Keratinocyte (primary cell): ENCODE results near the gene PRXL2B. TPM values are rescaled to one million over a fixed set of nuclear protein-coding genes. Genes with fewer than 3 reads are reported as not detected.

Source experiments
- DNase-seq: peaks from one replicate; pipeline ENCODE4 v3.0.0-alpha.2; 2011; ENCODE audit warnings: low read depth, missing footprints, low spot score
- FAIRE-seq: peaks from 2 replicates; lab custom pipeline; 2011; peaks lifted over from hg19 to GRCh38; lab: Jason Lieb, UNC
- H2AFZ ChIP-seq: 2 replicates; pipeline ENCODE4 v1.6.0; 2012; ENCODE audit warnings: low read length, control low read depth, inconsistent platforms; ENCODE audit not compliant: control insufficient read depth
- H3K27ac ChIP-seq: 2 replicates; pipeline ENCODE4 v1.5.1; 2011; ENCODE audit warnings: low read length; ENCODE audit not compliant: control insufficient read depth, insufficient read depth
- H3K27me3 ChIP-seq: 3 replicates; pipeline ENCODE4 v1.6.0; 2011; ENCODE audit warnings: low read length; ENCODE audit not compliant: control insufficient read depth, insufficient read depth; ENCODE audit errors: extremely low read depth
- H3K36me3 ChIP-seq, 2 experiments: 2 replicates in 1 of 2; 3 replicates in 1 of 2; pipeline ENCODE4 v1.5.1; 2011; ENCODE audit warnings: low read length in 2 of 2, mild to moderate bottlenecking in 1 of 2; ENCODE audit not compliant: control insufficient read depth in 2 of 2, insufficient read depth in 2 of 2; ENCODE audit errors: extremely low read depth in 1 of 2
- H3K4me1 ChIP-seq: 3 replicates; pipeline ENCODE4 v1.5.1; 2011; ENCODE audit warnings: low read length; ENCODE audit not compliant: control insufficient read depth, insufficient read depth; ENCODE audit errors: extremely low read depth
- H3K4me2 ChIP-seq: 3 replicates; pipeline ENCODE4 v1.6.0; 2011; ENCODE audit warnings: low read depth, low read length; ENCODE audit not compliant: control insufficient read depth, insufficient read depth; ENCODE audit errors: extremely low read depth
- H3K4me3 ChIP-seq, 3 experiments: fragments of 200-600 bp in 1 of 3; sonication (generic) in 1 of 3; 2 replicates in 2 of 3; 3 replicates in 1 of 3; pipeline ENCODE4 v1.5.1; 2011 to 2016; ENCODE audit warnings: low read length in 3 of 3, mild to moderate bottlenecking in 3 of 3, control low read depth in 2 of 3, inconsistent platforms in 1 of 3, low read depth in 1 of 3, mixed read lengths in 1 of 3, mixed run types in 1 of 3, moderate library complexity in 1 of 3; ENCODE audit not compliant: control insufficient read depth in 2 of 3, insufficient read depth in 2 of 3; ENCODE audit errors: extremely low read depth in 1 of 3
- H3K79me2 ChIP-seq: 2 replicates; pipeline ENCODE4 v1.6.0; 2012; ENCODE audit warnings: low read length; ENCODE audit not compliant: control insufficient read depth, insufficient read depth
- H3K9ac ChIP-seq: 3 replicates; pipeline ENCODE4 v1.6.0; 2011; ENCODE audit warnings: low read length; ENCODE audit not compliant: control insufficient read depth, insufficient read depth; ENCODE audit errors: extremely low read depth
- H3K9me1 ChIP-seq: 3 replicates; pipeline ENCODE4 v1.6.0; 2011; ENCODE audit warnings: low read length; ENCODE audit not compliant: control insufficient read depth, insufficient read depth; ENCODE audit errors: extremely low read depth
- H3K9me3 ChIP-seq: 2 replicates; pipeline ENCODE4 v1.5.1; 2012; ENCODE audit warnings: low read depth, low read length; ENCODE audit not compliant: control insufficient read depth
- H4K20me1 ChIP-seq: 3 replicates; pipeline ENCODE4 v1.6.0; 2011; ENCODE audit warnings: low read length; ENCODE audit not compliant: control insufficient read depth, insufficient read depth; ENCODE audit errors: extremely low read depth
- CTCF ChIP-seq, 3 experiments: IDR thresholded peaks in 1 of 3; conservative IDR thresholded peaks in 1 of 3; optimal IDR thresholded peaks in 1 of 3; 2 replicates in 2 of 3; 3 replicates in 1 of 3; pipeline versions ENCODE3 to v1.5.1; 2011; ENCODE audit warnings: low read length in 3 of 3, mild to moderate bottlenecking in 3 of 3, moderate library complexity in 2 of 3, control low read depth in 1 of 3, inconsistent platforms in 1 of 3; ENCODE audit not compliant: insufficient read depth in 2 of 3; ENCODE audit errors: extremely low read depth in 1 of 3
- EZH2 ChIP-seq: IDR thresholded peaks from one replicate; pipeline ENCODE4 v1.6.1; 2012; ENCODE audit warnings: inconsistent platforms, mild to moderate bottlenecking, low read length, moderate library complexity
- dilution Hi-C: fragments of 300-500 bp; cut with MboI; formaldehyde crosslinking; loops from one replicate; pipeline ENCODE4 v1.7.0; 2020; ENCODE audit warnings: low sequenced_read_pairs; ENCODE audit not compliant: extremely low pct_ligation_motif_present
- polyA plus RNA-seq, 5 experiments: library from polyadenylated mRNA; depleted of rRNA in 3 of 5; stranded (reverse) in 3 of 5; stranded (forward) in 1 of 5; unstranded in 1 of 5; fragments of >200 nt; gene quantifications; 1 replicate in 1 of 5; 2 replicates in 3 of 5; 3 replicates in 1 of 5; pipeline versions ENCODE4 v1.2.1 to v1.2.3, GENCODE V29; 2011 to 2012; ENCODE audit warnings: missing spikeins in 2 of 5, low read depth in 1 of 5, low replicate concordance in 1 of 5

PRXL2B gene
- polyA plus RNA-seq, 1 donor (not counting 4 experiments of a cell fraction or from before 2014, with no cell fraction given), result 11.4 TPM

- no peaks in the 10 kb centered on the region for H3K27me3 ChIP-seq
- no peak for FAIRE-seq
These were observed 8.1 kb downstream of the PRXL2B start for GRCh38 chr1:2594641-2595131.

GRCh38 chr1:2595261-2595811 is 8.8 kb downstream of the PRXL2B start:
- dilution Hi-C loops, result no loop called here
- Histone ChIP-seq H3K4me3 (no peak overlapping the region), H3K9me1 (no peaks in the 10 kb centered on the region), H4K20me1 (no peaks in the 10 kb centered on the region), H3K36me3 (no peaks in the 10 kb centered on the region), H3K79me2 (no peaks in the 10 kb centered on the region), H3K4me2 (no peak overlapping the region), H3K27me3 (no peaks in the 10 kb centered on the region), H3K9ac (no peak overlapping the region), H2AFZ (no peak overlapping the region), H3K4me1 (no peaks in the 10 kb centered on the region), H3K27ac (no peak overlapping the region), H3K9me3 (no peaks in the 10 kb centered on the region)
- FAIRE-seq (no peak), DNase-seq (no peak)
- TF ChIP-seq CTCF (optimal IDR thresholded peaks at IDR 0.05 in 1 of 3, IDR thresholded peaks at IDR 0.05 in 1 of 3, conservative IDR thresholded peaks at IDR 0.05 in 1 of 3; ENCODE audit: extremely low read depth in 1 of 3, insufficient read depth in 2 of 3, low read length in 3 of 3) (no peak), EZH2 (no peak)

More at GRCh38 chr1:2594641-2595131, 8.1 kb downstream of the PRXL2B start:
- no peaks in the 10 kb centered on the region for H3K36me3 ChIP-seq
- H3K4me2 ChIP-seq, result no peak overlapping the region
- dilution Hi-C loops, result no loop called here
- H3K79me2 ChIP-seq, result no peaks in the 10 kb centered on the region
- no peaks in the 10 kb centered on the region for H3K9me1 ChIP-seq
- no peaks in the 10 kb centered on the region for H3K9me3 ChIP-seq
- TF ChIP-seq CTCF (optimal IDR thresholded peaks at IDR 0.05 in 1 of 3, IDR thresholded peaks at IDR 0.05 in 1 of 3, conservative IDR thresholded peaks at IDR 0.05 in 1 of 3; ENCODE audit: extremely low read depth in 1 of 3, insufficient read depth in 2 of 3, low read length in 3 of 3), result no peak
- no peak for TF ChIP-seq EZH2
- no peaks in the 10 kb centered on the region for H3K4me1 ChIP-seq
- H3K9ac ChIP-seq, result no peak overlapping the region
- no peak overlapping the region for H3K4me3 ChIP-seq
- no peak overlapping the region for H2AFZ ChIP-seq
- H3K27ac ChIP-seq, result no peak overlapping the region
- no peak for DNase-seq
- H4K20me1 ChIP-seq, result no peaks in the 10 kb centered on the region
